OCI-LY7 (cell line): ENCODE measurements around the gene ARSD.

ENCODE experiments used
- CTCF ChIP-seq: fragments of 200-600 bp; sonication (generic); conservative IDR thresholded peaks from 2 replicates; pipeline ENCODE4 v1.5.1; 2014; ENCODE audit warnings: mild to moderate bottlenecking, antibody characterized with exemption, low read length, moderate library complexity, mixed read lengths
- EZH2phosphoT487 ChIP-seq: fragments of 200-600 bp; sonication (generic); IDR thresholded peaks from 2 replicates; pipeline ENCODE4 v1.6.1; 2018; ENCODE audit warnings: low read depth, borderline replicate concordance, mild to moderate bottlenecking, mixed run types, antibody characterized with exemption, low read length, moderate library complexity, mixed read lengths

- TF ChIP-seq CTCF (no peak), EZH2phosphoT487 (no peak)
Observed at GRCh38 chrX:2974961-2975360, 45.8 kb upstream of the ARSD start.
